Measurements from ENCODE around the gene CEP85L.
A peak's percentile ranks its signal among the peaks of the same experiment; 100 is the strongest.

CEP85L gene

GRCh38 chr6:118618676-118619377 is 32.6 kb downstream of the CEP85L start:
- peak; percentile 72 for DNase-seq

GRCh38 chr6:118617417-118617816 is 34.0 kb downstream of the CEP85L start:
- no peak for DNase-seq

GRCh38 chr6:118611334-118611733 is 40.1 kb downstream of the CEP85L start:
- no peak for DNase-seq

- DNase-seq, result no peak
Observed at GRCh38 chr6:118606858-118607257, 44.5 kb downstream of the CEP85L start.

DNA sequence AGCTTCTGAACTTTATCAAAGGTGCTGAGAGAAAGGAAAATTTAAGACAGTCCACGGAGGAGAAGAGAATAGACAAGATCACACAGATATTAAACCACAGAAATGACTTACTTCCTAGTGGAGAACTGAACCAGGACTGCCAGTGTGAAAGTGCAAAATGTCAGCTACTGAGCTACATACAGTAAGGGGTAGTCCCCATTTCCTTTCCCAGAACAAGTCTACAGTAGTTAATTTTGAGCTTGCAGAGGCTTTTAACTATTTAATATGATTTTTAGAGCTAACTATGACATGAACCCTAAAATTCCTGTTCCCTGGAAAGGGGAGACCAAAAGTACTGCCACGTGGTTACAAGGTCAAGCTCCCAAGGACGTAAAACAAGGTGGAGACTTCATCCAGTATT is 45.1 kb downstream of the CEP85L start:
- peak; percentile 43 for DNase-seq

GRCh38 chr6:118603372-118603771 is 48.0 kb downstream of the CEP85L start:
- peak; percentile 15 for DNase-seq

- no peak for DNase-seq
Observed at GRCh38 chr6:118602300-118602699, 49.1 kb downstream of the CEP85L start.

DNA sequence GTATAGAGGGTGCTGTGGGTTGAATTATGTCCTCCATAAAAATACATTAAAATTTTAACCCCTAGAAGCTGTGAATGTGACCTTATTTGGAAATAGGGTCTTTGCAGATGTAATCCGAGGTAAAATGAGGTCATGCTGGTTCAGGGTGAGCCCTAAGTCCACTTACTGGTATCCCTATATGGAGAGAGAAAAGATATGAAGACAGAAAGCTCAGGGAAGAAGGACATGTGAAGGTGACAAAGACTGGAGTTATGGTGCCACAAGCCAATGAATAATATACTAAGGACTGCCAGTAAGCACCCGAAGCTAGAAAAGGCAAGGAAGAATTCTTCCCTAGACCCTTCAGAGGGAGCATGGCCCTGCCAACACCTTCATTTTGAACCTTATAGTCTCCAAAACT is 53.1 kb downstream of the CEP85L start:
- no peak for DNase-seq

- no peak for DNase-seq
Observed at GRCh38 chr6:118597636-118598035, 53.8 kb downstream of the CEP85L start.

GRCh38 chr6:118596774-118597320 is 54.5 kb downstream of the CEP85L start:
- no peak for DNase-seq

DNA sequence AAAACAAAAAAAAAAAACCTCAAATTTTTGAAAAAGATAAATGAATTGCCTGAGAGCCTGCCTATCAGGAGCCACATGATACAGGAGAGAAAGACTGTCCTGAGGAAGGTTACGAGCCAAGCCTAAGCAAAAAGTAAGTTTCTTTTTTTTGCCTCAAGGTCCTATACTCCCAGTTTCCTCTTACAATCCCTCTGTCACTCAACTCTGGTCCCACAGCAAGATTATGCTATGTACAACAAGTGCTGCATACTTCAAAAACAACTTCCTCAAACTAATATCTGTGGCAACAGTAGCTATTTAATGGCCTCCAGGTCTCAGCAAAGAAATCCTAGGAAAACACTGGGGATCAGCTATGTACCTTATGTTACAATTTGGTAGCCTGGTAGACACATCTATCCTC is 56.5 kb downstream of the CEP85L start:
- peak; percentile 54 for DNase-seq

DNA sequence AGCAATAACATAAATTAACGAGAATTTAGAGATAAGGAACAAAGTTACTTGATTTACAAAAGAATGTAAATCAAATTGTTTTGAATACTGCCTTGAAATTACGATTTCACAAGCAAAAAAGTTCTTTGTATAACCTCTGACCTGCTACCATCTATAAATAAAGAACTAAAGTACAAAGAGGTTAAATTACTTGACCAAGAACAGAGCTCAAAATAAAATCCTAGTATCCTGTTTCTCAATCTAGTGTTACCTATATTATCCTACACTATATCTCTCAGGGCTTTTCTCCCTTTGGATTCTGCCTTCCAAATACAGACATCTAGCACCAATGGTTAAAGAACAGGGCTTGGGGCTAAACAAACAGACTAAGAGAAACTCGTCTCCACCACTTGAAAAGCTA is 59.5 kb downstream of the CEP85L start:
- no peak for DNase-seq

- no peak for DNase-seq
Observed at GRCh38 chr6:118589649-118590365, 61.6 kb downstream of the CEP85L start.

- DNase-seq, result no peak
Observed at GRCh38 chr6:118589186-118589585, 62.2 kb downstream of the CEP85L start.

DNA sequence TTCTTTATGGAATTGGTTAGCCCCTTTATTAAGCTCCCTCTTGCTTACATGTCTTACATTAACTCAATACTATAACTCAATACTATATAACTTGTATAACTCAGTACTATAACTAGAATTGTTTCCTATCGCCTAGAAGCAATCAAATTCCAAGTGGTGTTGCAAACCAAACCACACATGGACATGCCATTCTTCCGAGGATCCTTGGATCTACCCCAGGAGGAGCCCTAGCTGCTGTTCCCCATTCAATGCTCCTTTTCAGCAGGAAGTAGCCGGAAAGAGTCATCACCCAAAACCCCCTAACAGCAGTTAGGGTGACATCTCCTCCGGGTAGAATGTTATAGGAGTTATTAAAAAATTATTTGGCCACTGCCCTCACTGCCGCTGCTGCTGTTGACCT is 62.8 kb downstream of the CEP85L start:
- DNase-seq, result no peak

DNA sequence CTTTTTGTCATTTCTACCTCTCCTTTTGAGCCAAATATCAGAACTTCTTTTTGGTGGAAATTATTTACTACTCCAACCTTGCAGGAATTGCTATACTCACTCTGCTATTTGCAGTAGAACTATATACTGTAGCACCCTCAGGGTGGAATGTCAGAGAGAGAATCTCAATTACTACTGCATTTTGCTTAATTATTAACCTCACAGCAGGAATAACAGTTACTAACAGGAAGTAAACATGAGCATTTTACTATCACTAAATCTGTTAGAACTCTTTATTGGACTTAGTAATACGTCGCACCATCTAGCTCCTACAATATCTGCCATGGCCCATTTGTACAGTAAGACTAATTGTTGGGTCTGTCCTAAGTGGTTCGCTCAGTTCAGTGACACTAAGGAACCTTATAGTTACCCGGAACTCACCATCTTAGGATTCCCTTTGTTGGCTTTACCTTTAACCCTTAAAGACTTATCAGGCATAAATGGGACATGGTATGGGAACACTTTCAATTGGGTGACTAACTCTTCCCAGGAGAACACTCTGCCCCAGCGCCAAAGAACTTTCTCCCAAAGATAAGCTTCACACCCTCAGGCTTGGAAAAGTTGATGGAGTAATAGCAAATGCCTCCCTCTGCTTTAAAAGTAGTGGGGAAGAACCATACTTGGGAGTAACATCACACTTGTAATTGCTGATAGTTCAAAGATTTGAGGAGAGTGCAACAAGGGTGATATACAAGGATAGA is 64.5 kb downstream of the CEP85L start:
- DNase-seq, result no peak

- DNase-seq, result no peak
Observed at GRCh38 chr6:118584911-118585310, 66.5 kb downstream of the CEP85L start.

- DNase-seq, result peak; percentile 80
Observed at GRCh38 chr6:118581489-118581959, 69.9 kb downstream of the CEP85L start.

GRCh38 chr6:118580585-118581419 is 70.6 kb downstream of the CEP85L start:
- DNase-seq, result peak; percentile 85

GRCh38 chr6:118579786-118580185 is 71.6 kb downstream of the CEP85L start:
- DNase-seq, result no peak

DNA sequence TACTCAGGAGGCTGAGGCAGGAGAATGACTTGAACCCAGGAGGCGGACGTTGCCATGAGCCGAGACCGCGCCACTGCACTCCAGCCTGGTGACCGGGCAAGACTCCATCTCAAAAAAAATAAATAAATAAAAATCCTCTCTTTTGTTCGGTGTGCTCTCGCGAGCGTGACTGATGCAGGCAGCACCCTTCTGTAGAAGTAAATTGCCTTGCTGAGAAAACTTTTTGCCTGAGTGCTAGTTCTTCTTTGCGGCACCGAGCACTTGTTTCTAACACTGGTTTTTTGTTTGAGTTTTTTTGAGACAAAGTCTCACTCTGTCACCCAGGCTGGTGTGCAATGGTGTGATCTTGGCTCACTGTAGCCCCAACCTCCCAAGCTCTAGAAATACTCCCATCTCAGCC is 72.8 kb downstream of the CEP85L start:
- DNase-seq, result no peak

DNA sequence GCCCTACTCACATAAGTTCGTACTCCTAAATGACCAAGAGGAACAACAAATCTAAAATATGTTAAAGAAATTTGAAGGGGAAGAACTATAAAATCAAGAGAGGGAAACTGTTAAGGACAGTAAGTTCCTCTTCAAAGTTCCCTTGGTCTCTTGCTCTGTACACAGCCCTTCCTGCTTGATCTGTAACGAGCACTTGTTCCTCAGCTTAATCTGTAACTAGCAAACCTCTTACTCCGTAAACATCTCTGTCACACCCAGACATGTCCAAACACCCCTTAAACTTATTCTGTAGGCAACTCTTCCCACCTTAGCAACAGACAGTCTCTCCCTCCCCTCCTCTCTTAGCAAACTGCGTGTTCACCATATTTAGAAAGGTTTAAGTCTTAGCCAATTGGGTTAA is 73.4 kb downstream of the CEP85L start:
- DNase-seq, result no peak

Measured in OCI-M1 (cell line).